ENCODE results near the gene HPS1. TPM values are rescaled to one million over a fixed set of nuclear protein-coding genes. Genes with fewer than 3 reads are reported as not detected.

The HPS1 gene
- total and polyA plus RNA-seq, 10 donors: 49.5 to 132 (median 89.5) TPM

DNA sequence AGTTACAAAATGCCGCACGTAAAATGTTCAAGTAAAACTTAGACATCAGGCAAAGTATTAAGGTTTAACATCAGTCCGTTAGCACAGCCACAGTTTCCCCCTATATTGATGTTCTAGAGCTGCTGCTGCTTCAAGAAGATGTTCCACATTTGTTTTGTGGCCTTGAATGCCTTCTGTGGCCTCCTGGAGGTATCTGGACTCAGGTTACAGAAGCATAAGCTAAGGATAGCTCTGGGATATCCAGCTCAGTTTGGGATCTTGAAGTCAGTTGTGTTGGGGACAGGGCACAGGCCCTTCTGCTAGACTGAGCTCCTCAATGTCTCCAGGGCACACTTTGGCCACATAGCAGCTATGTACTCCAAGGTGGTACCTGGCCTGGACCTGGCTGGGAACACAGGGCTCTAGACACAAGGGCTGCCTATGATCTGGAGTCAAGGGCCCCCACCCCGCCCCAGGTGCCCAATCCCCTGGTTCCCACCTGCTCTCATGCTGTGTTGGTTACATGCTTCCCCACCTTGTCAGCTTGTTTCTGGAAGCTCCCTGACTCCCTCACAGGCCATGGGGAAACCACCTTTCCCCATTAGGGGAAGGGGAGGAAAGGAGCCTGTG lies 36.5 kb downstream of the HPS1 start:
- peaks cover 2 to 26% (median 14%) of the 10 kb centered on the region in 6 donors for H3K4me1 ChIP-seq
- DNase-seq: no peak
- no peak overlapping the region for H3K27ac ChIP-seq
- 69 to 96% (median 92%) methylated on average over 4 of the region's 4 CpGs for WGBS, 5 donors
- TF ChIP-seq POLR2AphosphoS5 (IDR thresholded peaks at IDR 0.05) (no peak), POLR2A (IDR thresholded peaks at IDR 0.05) (no peak)
- TF ChIP-seq, protein P1, sequence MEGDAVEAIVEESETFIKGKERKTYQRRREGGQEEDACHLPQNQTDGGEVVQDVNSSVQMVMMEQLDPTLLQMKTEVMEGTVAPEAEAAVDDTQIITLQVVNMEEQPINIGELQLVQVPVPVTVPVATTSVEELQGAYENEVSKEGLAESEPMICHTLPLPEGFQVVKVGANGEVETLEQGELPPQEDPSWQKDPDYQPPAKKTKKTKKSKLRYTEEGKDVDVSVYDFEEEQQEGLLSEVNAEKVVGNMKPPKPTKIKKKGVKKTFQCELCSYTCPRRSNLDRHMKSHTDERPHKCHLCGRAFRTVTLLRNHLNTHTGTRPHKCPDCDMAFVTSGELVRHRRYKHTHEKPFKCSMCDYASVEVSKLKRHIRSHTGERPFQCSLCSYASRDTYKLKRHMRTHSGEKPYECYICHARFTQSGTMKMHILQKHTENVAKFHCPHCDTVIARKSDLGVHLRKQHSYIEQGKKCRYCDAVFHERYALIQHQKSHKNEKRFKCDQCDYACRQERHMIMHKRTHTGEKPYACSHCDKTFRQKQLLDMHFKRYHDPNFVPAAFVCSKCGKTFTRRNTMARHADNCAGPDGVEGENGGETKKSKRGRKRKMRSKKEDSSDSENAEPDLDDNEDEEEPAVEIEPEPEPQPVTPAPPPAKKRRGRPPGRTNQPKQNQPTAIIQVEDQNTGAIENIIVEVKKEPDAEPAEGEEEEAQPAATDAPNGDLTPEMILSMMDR (IDR thresholded peaks at IDR 0.05 in 8 of 11, conservative IDR thresholded peaks at IDR 0.05 in 3 of 11): no peak
- peaks cover 0 to 3% (median 0%) of the 10 kb centered on the region in 6 donors for H3K36me3 ChIP-seq
- H3K9me3 ChIP-seq: no peaks in the 10 kb centered on the region
- H3K4me3 ChIP-seq: no peak overlapping the region
- intact Hi-C loops (cut with DNase I; ENCODE audit: low total_unique reads): no loop called here
- H3K27me3 ChIP-seq (replicated peaks in 1 of 7): no peaks in the 10 kb centered on the region

GRCh38 chr10:98408799-98409198 lies 37.9 kb downstream of the HPS1 start:
- H3K4me3 ChIP-seq: no peak overlapping the region
- 82 to 92% (median 91%) methylated on average over 4 of the region's 4 CpGs for WGBS, 5 donors
- no peaks in the 10 kb centered on the region for H3K36me3 ChIP-seq
- H3K27ac ChIP-seq: no peak overlapping the region
- H3K27me3 ChIP-seq (replicated peaks in 1 of 7): no peaks in the 10 kb centered on the region
- H3K4me1 ChIP-seq: peaks cover 0 to 12% (median 0%) of the 10 kb centered on the region in 6 donors
- TF ChIP-seq POLR2AphosphoS5 (IDR thresholded peaks at IDR 0.05): no peak
- TF ChIP-seq, protein P1 (IDR thresholded peaks at IDR 0.05 in 8 of 11, conservative IDR thresholded peaks at IDR 0.05 in 3 of 11): no peak
- TF ChIP-seq POLR2A (IDR thresholded peaks at IDR 0.05): no peak
- DNase-seq: no peak
- intact Hi-C loops (cut with DNase I; ENCODE audit: low total_unique reads): no loop called here
- H3K9me3 ChIP-seq: no peaks in the 10 kb centered on the region

GRCh38 chr10:98407744-98408241 lies 38.9 kb downstream of the HPS1 start:
- intact Hi-C loops (cut with DNase I; ENCODE audit: low total_unique reads): no loop called here
- no peaks in the 10 kb centered on the region for H3K27me3 ChIP-seq (replicated peaks in 1 of 7)
- H3K9me3 ChIP-seq: no peaks in the 10 kb centered on the region
- H3K4me1 ChIP-seq: peaks cover 0 to 12% (median 0%) of the 10 kb centered on the region in 6 donors
- TF ChIP-seq POLR2A (IDR thresholded peaks at IDR 0.05) (no peak), POLR2AphosphoS5 (IDR thresholded peaks at IDR 0.05) (no peak)
- TF ChIP-seq, protein P1 (IDR thresholded peaks at IDR 0.05 in 8 of 11, conservative IDR thresholded peaks at IDR 0.05 in 3 of 11): no peak
- H3K27ac ChIP-seq: no peak overlapping the region
- H3K4me3 ChIP-seq: no peak overlapping the region
- peaks cover 0 to 8% (median 0%) of the 10 kb centered on the region in 6 donors for H3K36me3 ChIP-seq
- WGBS, 5 donors: 85 to 97% (median 92%) methylated on average over 16 to 18 of the region's 18 CpGs
- DNase-seq: no peak

DNA sequence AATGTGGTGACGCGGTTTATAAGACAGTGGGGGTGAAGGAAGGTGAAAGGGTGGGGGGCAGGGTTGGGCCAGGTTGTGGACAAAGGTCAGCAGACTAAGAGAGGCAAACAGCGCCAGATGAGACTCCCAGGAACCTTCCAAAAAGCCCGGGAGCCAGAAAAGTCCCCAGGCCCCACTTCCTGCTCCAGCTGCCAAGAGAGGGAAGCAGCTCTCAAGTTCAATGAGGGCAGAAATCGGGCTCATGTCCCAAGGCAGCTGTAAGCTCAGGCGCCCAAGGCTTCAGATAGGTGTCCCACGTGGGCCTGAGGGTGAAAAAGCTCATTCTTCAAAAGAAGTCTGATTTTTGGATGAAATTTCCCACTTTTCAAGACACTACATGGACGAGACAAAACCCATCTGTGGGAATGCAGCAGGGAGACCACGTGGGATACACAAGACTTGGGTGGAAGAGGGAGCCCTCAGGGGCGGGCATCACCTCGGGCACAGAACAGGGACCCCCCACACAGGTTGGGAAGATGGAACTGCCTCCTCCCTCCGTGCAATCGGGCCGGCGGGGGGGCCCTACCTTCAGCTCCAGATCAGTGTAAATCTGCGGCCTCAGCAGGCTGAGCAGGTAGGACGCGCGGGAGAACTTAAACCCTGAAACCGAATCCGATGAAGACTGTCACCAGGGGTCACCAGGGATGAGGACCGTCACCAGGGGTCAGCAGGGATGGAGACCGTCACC lies 39.6 kb downstream of the HPS1 start:
- TF ChIP-seq POLR2A (IDR thresholded peaks at IDR 0.05) (no peak), POLR2AphosphoS5 (IDR thresholded peaks at IDR 0.05) (no peak)
- TF ChIP-seq, protein P1 (IDR thresholded peaks at IDR 0.05 in 8 of 11, conservative IDR thresholded peaks at IDR 0.05 in 3 of 11): no peak
- H3K4me1 ChIP-seq: peaks cover 0 to 8% (median 0%) of the 10 kb centered on the region in 6 donors
- DNase-seq: no peak
- intact Hi-C loops (cut with DNase I; ENCODE audit: low total_unique reads): no loop called here
- WGBS, 5 donors: 72 to 91% (median 82%) methylated on average over 23 of the region's 23 CpGs
- H3K27me3 ChIP-seq (replicated peaks in 1 of 7): no peaks in the 10 kb centered on the region
- H3K36me3 ChIP-seq: peaks cover 0 to 10% (median 0%) of the 10 kb centered on the region in 6 donors
- H3K9me3 ChIP-seq: no peaks in the 10 kb centered on the region
- no peak overlapping the region for H3K4me3 ChIP-seq
- no peak overlapping the region for H3K27ac ChIP-seq
